Measurements from ENCODE around the gene PLPPR3. TPM values are rescaled to one million over a fixed set of nuclear protein-coding genes. Genes with fewer than 3 reads are reported as not detected.
A peak's percentile ranks its signal among the peaks of the same experiment; 100 is the strongest.

Gene PLPPR3
- total and polyA plus RNA-seq, 9 of the 15 experiments (the other 6 are each of a cell fraction or from before 2014, with no cell fraction given), result 0.01 to 48.2 (median 8.6) TPM

GRCh38 chr19:791567-792305 lies 30.0 kb downstream of the PLPPR3 start (continued):
- TF ChIP-seq TAF1 (IDR thresholded peaks at IDR 0.05; ENCODE audit: control insufficient read depth, extremely low read depth, insufficient read depth, low read length, severe bottlenecking) (peak; percentile 32), ZNF384 (IDR thresholded peaks at IDR 0.05; ENCODE audit: low read depth, low read length) (no peak), KLF10 (CRISPR knock-in tag; IDR thresholded peaks at IDR 0.05) (no peak), SMARCB1 (IDR thresholded peaks at IDR 0.05; ENCODE audit: insufficient read length, low read depth) (no peak), MTA2 (IDR thresholded peaks at IDR 0.05; ENCODE audit: low read depth) (peak; percentile 51), ZNF197 (CRISPR knock-in tag; IDR thresholded peaks at IDR 0.05; ENCODE audit: low read depth) (no peak), MEF2D (tag; conservative IDR thresholded peaks at IDR 0.05; ENCODE audit: low read depth) (no peak), FOXK2 (conservative IDR thresholded peaks at IDR 0.05 in 1 of 2, IDR thresholded peaks at IDR 0.05 in 1 of 2; ENCODE audit: low read depth in 2 of 2) (no peak; a peak in 1 of 4 replicates), FOXP4 (CRISPR knock-in tag; IDR thresholded peaks at IDR 0.05; ENCODE audit: borderline replicate concordance) (no peak), NKRF (IDR thresholded peaks at IDR 0.05; ENCODE audit: borderline replicate concordance) (no peak), SMARCA4 (IDR thresholded peaks at IDR 0.05) (peak; percentile 56; the same call in 1 of the 2 replicates), RBM22 (IDR thresholded peaks at IDR 0.05; ENCODE audit: low read depth, low read length, poor library complexity, severe bottlenecking) (no peak), ATF1 (CRISPR knock-in tag; IDR thresholded peaks at IDR 0.05) (no peak), ATF1 (tag; IDR thresholded peaks at IDR 0.05) (0 out of 2 replicates have a peak, but pooled peaks have one; percentile 3), RB1 (IDR thresholded peaks at IDR 0.05; ENCODE audit: low read depth) (no peak), STAT5B (CRISPR knock-in tag; IDR thresholded peaks at IDR 0.05) (no peak)
- TF ChIP-seq, protein P1, sequence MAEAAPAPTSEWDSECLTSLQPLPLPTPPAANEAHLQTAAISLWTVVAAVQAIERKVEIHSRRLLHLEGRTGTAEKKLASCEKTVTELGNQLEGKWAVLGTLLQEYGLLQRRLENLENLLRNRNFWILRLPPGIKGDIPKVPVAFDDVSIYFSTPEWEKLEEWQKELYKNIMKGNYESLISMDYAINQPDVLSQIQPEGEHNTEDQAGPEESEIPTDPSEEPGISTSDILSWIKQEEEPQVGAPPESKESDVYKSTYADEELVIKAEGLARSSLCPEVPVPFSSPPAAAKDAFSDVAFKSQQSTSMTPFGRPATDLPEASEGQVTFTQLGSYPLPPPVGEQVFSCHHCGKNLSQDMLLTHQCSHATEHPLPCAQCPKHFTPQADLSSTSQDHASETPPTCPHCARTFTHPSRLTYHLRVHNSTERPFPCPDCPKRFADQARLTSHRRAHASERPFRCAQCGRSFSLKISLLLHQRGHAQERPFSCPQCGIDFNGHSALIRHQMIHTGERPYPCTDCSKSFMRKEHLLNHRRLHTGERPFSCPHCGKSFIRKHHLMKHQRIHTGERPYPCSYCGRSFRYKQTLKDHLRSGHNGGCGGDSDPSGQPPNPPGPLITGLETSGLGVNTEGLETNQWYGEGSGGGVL (CRISPR knock-in tag; IDR thresholded peaks at IDR 0.05), result no peak
- TF ChIP-seq, protein P2, sequence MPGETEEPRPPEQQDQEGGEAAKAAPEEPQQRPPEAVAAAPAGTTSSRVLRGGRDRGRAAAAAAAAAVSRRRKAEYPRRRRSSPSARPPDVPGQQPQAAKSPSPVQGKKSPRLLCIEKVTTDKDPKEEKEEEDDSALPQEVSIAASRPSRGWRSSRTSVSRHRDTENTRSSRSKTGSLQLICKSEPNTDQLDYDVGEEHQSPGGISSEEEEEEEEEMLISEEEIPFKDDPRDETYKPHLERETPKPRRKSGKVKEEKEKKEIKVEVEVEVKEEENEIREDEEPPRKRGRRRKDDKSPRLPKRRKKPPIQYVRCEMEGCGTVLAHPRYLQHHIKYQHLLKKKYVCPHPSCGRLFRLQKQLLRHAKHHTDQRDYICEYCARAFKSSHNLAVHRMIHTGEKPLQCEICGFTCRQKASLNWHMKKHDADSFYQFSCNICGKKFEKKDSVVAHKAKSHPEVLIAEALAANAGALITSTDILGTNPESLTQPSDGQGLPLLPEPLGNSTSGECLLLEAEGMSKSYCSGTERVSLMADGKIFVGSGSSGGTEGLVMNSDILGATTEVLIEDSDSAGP (CRISPR knock-in tag; IDR thresholded peaks at IDR 0.05), result no peak
- TF ChIP-seq, protein P3, sequence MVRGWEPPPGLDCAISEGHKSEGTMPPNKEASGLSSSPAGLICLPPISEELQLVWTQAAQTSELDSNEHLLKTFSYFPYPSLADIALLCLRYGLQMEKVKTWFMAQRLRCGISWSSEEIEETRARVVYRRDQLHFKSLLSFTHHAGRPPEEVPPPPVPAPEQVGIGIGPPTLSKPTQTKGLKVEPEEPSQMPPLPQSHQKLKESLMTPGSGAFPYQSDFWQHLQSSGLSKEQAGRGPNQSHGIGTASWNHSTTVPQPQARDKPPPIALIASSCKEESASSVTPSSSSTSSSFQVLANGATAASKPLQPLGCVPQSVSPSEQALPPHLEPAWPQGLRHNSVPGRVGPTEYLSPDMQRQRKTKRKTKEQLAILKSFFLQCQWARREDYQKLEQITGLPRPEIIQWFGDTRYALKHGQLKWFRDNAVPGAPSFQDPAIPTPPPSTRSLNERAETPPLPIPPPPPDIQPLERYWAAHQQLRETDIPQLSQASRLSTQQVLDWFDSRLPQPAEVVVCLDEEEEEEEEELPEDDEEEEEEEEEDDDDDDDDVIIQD (CRISPR knock-in tag; IDR thresholded peaks at IDR 0.05), result no peak

Data from K562 (cell line).